Activated CD8-positive, alpha-beta memory T cell treated with anti-CD3 and anti-CD28 coated beads, Interleukin-2, amount 50 U/mL, for 4 hours (primary cell): ENCODE data around the gene LGALS9C.
"Not testable (repeated sequence)": the region's sequence is repeated elsewhere in the genome, so short reads cannot be mapped to it uniquely, and the experiment has no call there.

Experiments used
- DNase-seq: peaks from one replicate; pipeline ENCODE4 v3.0.0-alpha.2; 2020

LGALS9C gene

GRCh38 chr17:18478977-18479595, 2.5 kb downstream of the LGALS9C start:
- not testable (repeated sequence) for DNase-seq

DNA sequence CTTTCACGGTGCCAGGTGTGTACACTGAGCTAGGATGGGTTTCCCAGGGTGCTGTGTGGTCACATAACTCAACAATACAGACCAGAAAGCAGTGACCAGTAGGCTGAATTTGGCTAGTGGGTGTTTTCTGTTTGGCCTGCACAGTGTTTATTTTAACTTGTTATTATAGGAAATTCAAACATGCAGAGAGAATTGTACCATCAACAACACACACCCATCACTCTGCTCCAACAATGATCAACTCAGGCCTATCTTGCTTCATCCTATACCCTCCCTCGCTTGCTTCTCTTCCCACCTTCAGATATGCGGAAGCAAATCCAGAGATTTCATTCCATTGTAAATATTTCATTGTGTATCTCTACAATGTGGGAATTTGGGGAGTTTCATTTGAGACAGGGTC, 5.2 kb downstream of the LGALS9C start:
- not testable (repeated sequence) for DNase-seq

GRCh38 chr17:18485936-18486464, 9.4 kb downstream of the LGALS9C start:
- not testable (repeated sequence) for DNase-seq

- DNase-seq = not testable (repeated sequence)
Observed at GRCh38 chr17:18487633-18488032, 11.0 kb downstream of the LGALS9C start.

DNA sequence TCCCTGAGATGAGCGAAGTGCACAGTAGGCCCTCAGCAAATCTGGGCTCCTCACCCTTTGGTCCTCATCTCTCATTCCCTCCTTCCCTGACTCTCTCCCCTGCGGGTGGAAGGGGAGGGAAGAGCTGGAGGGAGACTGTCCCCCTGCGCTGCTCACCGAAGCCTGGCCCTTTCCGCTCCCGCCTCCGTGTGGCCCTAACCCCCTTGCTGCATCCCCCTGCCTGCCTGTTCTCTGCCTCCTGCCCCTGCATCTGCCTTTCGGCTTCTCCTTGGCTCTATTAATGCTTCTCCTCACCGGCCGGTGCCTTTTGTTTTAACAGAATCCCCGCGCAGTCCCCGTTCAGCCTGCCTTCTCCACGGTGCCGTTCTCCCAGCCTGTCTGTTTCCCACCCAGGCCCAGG, 12.0 kb downstream of the LGALS9C start:
- not testable (repeated sequence) for DNase-seq

- DNase-seq = not testable (repeated sequence)
Observed at GRCh38 chr17:18490016-18490415, 13.4 kb downstream of the LGALS9C start.

- not testable (repeated sequence) for DNase-seq
Observed at GRCh38 chr17:18492712-18493480, 16.3 kb downstream of the LGALS9C start.

DNA sequence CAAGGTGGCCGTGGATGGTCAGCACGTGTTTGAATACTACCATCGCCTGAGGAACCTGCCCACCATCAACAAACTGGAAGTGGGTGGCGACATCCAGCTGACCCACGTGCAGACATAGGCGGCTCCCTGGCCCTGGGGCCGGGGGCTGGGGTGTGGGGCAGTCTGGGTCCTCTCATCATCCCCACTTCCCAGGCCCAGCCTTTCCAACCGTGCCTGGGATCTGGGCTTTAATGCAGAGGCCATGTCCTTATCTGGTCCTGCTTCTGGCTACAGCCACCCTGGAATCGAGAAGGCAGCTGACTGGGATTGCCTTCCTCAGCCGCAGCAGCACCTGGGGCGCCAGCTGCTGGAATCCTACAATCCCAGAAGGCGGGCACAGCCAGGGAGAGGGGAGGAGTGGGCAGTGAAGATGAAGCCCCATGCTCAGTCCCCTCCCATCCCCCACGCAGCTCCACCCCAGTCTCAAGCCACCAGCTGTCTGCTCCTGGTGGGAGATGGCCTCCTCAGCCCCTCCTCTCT, 17.7 kb downstream of the LGALS9C start:
- DNase-seq = not testable (repeated sequence)

GRCh38 chr17:18497044-18497443, 20.5 kb downstream of the LGALS9C start:
- not testable (repeated sequence) for DNase-seq

DNA sequence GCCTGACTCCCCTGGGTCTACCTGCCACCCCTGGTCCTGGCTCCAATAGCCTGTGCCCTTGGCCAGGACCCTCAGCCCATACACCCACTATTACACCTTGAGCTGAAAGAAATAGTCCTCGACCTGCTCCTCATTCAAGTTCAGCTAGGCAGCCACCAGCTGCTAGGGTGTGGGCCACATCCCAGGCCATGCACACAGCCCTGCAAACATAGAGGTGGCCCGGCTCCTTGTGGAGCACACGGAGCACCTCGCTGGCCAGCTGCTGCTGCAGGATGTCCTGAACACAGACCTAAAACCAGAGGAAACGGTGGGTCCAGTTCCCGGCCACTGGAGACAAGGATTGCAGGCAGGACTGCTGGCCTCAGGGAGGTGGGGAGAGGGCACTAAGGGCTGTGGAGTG, 22.5 kb downstream of the LGALS9C start:
- DNase-seq = not testable (repeated sequence)

GRCh38 chr17:18499756-18500155, 23.2 kb downstream of the LGALS9C start:
- not testable (repeated sequence) for DNase-seq

DNA sequence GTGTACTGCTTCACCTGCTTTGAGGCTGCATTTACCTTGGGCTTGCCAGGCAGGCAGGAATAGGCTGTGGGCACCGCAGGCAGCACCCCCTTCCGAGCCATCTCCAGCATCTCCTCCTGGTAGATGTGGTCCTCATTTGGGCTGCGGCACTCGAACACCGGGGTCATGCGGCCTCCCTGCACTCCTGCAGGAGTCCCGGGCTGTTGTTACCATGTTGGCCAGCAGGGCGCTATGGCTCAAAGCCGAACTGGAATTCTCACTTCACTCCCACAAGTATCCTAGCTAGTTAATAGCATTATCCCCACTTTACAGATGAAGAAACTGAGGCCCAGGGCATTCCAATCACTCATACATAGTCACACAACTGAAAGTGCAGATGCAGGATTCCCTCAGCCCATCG, 23.7 kb downstream of the LGALS9C start:
- DNase-seq = not testable (repeated sequence)

- not testable (repeated sequence) for DNase-seq
Observed at GRCh38 chr17:18500816-18501215, 24.2 kb downstream of the LGALS9C start.

DNA sequence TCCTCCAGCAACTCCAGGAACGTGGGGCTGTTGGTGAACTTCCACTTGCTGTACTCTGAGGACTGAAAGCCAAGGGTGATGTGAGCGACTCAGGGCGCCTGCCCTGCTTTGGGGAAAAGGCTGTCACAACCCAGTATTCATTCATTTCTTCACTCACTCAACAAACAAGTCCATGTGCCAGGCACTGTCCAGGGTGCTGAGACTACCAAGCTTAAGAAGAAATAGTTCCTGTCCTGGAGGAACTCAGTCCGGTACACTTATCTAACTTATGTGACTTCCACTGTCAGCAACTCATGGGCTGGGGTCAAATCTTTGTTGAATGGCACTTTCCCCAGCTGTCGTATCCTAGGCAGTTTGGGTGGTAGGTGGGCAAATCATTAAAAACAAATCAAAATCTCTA, 26.6 kb downstream of the LGALS9C start:
- DNase-seq = not testable (repeated sequence)

- not testable (repeated sequence) for DNase-seq
Observed at GRCh38 chr17:18507729-18508128, 31.1 kb downstream of the LGALS9C start.

GRCh38 chr17:18508667-18509066, 32.1 kb downstream of the LGALS9C start:
- DNase-seq = not testable (repeated sequence)

DNA sequence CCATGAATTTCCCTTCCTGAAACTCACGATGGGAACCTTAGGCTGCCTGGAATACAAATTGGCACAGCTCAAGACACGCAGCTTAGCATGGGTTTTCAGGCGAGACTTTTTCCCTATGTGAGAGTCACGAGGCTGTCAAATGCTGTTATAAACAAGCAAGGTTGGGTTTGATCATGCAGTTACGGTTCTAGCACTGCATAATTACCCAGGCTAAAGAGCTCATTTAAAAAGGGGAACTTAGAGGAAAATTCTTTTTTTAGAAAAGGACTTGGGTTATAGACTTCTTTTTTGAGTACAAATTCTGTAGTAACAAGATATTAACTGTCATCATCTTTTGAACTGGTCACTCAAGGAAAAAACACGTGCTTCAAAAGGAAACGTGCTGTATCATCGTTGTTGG, 44.5 kb downstream of the LGALS9C start:
- DNase-seq = not testable (repeated sequence)

GRCh38 chr17:18525015-18525414, 48.4 kb downstream of the LGALS9C start:
- not testable (repeated sequence) for DNase-seq

DNA sequence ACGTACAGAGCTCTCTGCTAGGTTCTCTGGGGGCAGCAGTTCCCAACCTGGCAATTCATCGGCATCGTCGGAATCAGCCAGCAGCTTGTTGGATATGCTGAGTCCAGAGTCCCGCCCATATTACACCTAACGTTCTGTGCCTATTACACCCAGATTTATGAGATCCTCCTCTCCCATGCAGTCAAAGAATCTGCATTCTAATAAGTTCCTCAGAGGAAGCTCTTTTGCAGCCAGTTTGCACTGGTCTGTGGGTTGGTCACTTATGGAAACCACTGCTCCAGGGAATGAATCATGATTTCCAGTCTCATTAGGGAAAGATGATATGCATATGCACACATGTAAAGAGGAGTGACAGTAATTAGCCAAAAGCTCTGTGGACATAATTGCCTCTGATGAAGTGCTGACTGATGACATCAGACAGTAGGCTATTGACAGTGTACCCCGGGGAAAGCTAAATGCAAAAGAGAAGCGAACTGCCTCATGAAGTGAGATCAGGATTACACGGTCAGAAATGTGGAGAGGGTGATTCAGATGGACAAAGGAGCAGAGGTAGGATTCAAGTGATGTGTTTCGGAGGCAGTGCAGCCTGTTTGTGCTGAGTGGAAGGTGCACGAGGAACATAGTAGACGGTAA, 49.7 kb downstream of the LGALS9C start:
- not testable (repeated sequence) for DNase-seq

DNA sequence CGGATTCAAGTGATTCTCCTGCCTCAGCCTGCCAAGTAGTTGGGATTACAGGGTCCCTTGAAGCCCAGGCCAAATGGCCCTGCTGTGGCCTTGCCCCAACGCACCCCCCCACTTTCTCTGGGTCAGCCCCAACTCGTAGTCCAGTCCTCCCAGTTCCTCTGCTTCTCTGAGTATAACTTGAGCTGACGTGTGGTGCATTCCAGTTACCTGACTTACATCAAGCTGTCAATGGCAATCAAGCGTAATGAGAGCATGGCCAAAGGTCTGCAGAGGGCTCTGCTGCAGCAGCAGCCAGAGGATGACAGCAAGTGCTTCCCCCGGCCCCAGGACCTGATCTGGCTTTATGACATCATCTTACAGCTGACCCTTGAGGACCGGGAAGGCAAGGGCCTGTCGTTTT, 50.8 kb downstream of the LGALS9C start:
- not testable (repeated sequence) for DNase-seq

GRCh38 chr17:18528435-18528834, 51.8 kb downstream of the LGALS9C start:
- DNase-seq = not testable (repeated sequence)

DNA sequence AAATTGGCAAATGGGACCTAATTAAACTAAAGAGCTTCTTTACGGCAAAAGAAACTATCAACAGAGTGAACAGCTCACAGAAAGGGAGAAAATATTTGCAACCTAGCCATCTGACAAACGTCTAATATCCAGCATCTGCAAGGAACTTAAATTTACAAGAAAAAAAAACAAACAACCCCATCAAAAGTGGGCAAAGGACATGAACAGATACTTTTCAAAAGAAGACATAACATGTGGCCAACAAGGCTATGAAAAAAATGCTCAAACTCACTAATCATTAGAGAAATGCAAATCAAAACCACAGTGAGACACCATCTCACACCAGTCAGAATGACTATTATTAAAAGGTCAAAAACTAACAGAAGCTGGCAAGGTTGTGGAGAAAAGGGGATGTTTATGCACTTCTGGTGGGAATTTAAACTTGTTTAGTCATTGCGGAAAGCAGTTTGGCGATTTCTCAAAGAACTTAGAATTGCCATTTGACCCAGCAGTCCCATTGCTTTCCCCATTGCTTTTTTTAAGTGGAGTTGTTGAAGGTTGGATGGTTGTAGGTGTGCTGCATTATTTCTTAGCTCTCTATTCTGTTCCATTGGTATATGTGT, 52.4 kb downstream of the LGALS9C start:
- not testable (repeated sequence) for DNase-seq

DNA sequence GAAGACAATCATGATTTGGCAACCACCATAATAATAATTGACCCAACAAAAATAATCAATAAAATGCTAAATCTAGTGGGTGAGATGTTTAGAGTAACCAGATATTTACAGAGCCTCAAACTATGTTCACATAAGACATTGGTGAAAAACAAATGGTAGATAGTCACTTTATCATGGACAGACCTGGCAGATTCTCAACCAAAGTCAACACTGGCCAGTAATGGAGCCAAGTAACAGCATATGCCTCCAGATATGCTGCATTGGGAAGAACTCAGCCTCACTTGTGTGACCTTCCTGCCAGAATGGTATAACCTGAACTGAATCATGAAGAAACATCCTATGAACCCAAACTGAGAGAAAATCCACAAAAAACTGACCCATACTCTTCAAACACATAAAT, 53.8 kb downstream of the LGALS9C start:
- DNase-seq = not testable (repeated sequence)
